Stimulated activated CD8-positive, alpha-beta memory T cell treated with anti-CD3 and anti-CD28 coated beads, Interleukin-4, amount 100 ng/mL, for 4 hours (primary cell): Measurements from ENCODE around the gene TENT5D.
"Not testable (repeated sequence)": the region's sequence is repeated elsewhere in the genome, so short reads cannot be mapped to it uniquely, and the experiment has no call there.

Experiments used
- DNase-seq, 2 donors: peaks; one replicate each; pipeline ENCODE4 v3.0.0-alpha.2; 2020; ENCODE audit warnings: low read depth in 2 of 2, low spot score in 1 of 2

TENT5D gene

DNA sequence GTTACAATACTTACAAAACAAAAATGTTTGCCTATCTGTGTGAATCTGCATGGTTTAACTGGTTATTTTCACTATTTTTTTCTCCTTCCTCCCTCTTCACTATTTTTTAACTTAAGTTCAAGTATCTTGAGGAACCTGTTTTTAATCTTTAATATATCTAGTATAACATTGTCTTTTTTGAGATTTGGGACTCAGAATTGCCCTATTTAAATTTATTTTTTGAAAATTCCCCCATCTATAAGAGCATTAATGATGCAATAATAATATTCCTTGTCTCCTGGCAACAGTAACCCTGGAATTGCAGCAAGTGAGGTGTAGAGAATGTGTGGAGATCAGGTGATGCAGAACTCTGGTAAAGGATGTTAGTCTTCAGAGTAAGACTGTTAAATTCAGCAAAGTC, at the start of gene TENT5D:
TSS of gene TENT5D (plus strand) at position 301 of the 400 bp plus-strand sequence. CDS start 22,093 bp downstream, outside the sequence.
- no peak for DNase-seq

DNA sequence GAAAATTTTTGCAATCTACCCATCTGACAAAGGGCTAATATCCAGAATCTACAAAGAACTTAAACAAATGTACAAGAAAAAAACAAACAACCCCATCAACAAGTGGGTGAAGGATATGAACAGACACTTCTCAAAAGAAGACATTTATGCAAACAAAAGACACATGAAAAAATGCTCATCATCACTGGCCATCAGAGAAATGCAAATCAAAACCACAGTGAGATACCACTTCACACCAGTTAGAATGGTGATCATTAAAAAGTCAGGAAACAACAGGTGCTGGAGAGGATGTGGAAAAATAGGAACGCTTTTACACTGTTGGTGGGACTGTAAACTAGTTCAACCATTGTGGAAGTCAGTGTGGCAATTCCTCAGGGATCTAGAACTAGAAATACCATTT, 34.6 kb upstream of the TENT5D start:
- DNase-seq, result not testable (repeated sequence)

DNA sequence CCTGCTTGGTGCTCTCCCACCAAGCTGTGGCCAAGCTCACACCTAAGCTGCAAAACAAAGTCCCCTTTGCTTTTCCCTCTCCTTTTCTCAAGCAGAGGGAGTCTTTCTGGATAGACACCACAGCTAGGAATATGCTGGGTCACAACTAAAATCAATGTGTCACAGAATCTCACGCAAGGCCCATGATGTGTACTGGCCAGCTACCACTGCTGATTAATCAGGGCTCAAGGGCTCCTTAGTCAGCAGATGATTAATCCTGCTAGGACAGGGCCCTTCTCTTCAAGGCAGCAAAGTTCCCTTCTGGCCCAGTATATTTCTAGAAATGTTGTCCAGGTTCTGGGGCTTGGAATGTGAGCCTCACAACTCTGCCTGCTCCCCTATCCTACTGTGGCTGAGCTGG, 32.0 kb upstream of the TENT5D start:
- no peak for DNase-seq

DNA sequence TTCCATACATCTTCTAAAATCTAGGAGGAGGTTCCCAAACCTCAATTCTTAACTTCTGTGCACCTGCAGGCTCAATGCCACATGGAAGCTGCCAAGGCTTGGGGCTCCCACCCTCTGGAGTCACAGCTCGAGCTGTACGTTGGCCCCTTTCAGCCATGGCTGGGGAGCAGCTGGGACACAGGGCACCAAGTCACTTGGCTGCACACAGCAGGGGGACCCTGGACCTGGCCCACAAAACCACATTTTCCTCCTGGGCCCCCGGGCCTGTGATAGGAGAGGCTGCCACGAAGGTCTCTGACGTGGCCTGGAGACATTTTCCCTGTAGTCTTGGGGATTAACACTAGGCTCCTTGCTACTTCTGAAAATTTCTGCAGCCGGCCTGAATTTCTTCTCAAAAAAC, 8.2 kb upstream of the TENT5D start:
- DNase-seq, result no peak

DNA sequence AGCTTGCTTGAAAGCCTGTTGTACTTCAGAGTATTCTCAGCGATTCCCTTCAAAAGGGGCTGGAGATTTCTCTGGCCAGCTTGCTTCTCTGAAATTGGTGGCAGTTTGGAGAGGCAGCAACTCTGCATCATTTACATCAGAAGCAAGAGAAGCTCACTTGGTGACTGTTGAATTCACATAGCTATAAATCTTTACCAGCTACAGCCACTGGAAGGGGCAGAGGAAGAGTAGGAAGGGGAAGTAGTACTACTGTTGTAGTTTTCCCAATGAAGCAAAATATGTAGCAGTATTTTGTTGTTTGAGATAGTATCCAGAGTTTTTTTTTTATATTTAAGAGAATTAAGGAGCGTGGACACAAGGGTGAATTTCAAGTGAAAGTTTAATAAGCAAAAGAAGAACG, 2.8 kb downstream of the TENT5D start:
- no peak for DNase-seq

DNA sequence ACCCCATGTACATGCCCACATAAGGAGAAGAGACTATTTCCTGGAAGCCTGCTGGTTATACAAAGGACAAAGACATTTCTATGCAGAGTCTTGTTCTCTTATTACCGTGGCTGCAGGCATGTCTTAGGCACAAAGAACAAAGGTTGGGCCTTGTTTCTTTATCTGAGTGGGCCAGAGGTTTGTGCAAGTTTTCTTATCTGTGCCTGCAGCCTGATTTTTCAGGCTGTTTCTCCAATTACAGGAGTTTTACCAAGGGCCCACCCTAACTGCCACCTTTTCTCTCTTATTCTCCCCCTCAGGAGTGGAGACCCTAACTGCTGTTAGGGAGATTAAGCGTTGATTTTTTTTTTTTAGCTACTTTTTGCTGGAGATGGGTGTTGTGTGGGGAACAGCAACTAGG, 3.5 kb downstream of the TENT5D start:
- no peak for DNase-seq

DNA sequence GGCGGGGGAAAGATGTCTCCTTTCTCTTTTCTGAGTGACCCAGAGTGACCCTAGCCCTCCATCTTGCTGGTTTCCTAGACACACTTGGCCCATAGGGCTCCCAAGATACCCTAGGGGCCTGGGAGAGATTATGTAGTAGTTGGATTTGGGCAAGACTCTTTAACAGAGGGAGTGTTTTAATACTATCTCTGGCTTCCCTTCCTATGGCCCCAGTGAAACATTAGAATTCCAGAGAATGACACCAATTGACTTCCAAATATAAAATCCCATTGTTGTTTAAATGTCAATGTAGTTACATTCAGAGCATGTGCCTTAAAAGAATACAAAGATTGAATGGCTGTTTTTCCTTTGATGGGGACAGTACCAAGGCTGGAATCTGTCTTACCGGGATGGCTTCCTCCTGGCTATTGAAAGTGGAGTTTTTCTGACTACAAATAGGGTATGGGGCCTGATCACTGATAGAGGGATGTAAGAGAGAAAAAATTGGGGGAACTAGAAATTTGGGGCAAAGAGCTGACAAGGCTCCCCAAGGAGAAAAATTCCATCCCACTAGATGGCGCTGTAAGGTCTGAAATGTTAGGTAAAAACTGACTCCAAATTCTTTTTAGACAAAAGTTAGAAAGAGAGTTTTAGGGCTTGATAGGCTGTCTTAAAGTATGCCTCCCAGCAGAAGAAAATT, 10.7 kb downstream of the TENT5D start:
- DNase-seq, result no peak

DNA sequence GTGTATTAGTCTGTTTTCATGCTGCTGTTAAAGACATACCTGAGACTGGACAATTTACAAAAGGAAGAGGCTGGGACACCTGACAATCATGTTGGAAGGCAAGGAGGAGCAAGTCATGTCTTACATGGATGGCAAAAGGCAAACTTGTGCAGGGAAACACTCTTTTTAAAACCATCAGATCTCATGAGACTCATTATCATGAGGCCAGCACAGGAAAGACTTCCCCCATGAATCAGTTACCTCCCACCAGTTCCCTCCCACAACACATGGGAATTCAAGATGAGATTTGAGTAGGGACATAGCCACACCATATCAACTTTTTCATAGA, 11.2 kb downstream of the TENT5D start:
- no peak for DNase-seq

DNA sequence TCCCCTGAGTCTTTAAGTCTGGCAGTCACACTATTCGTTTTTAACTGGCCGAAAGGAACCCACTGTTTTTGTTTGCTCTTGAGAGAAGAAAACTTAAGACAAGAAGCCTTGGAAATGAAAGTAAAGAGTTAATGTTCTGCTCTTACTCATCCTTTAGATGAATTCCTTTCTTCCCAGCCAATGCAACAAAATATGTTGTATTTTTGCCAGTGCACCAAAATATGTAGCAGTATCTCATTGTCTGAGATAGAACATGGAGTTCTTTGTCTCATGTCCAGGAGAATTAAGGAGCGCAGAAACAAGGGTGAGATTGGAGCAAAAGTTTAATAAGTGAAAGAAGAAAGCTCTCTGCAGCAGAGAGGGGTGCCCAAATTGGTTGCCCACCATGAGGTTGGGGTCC, 12.2 kb downstream of the TENT5D start:
- no peak for DNase-seq

DNA sequence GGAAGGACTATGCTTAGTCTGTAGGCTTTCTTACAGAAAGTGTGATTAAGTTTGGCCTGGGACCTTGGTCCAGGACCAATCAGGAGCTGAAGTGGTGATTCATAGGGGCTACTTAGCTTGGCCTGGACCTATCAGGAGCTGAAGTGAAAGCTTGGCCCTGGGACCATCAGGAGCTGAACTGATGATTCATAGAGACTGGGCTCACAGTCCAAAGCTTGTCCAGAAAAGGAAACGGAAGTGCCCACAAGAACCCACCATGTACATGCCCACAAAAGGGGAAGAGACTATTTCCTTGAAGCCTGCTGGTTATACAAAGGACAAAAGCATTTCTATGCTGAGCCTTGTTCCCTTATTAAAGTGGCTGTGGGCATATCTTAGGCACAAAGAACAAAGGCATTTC, 12.6 kb downstream of the TENT5D start:
- DNase-seq, result no peak

DNA sequence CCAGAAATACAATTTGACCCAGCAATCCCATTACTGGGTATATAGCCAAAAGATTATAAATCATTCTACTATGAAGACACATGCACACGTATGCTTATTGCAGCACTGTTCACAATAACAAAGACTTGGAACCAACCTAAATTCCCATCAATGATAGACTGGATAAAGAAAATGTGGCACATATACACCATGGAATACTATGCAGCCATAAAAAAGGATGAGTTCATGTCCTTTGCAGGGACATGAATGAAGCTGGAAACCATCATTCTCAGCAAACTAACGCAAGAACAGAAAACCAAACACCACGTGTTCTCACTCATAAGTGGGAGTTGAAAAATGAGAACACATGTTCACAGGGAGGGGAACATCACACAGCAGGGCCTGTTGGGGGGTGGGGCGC, 47.9 kb downstream of the TENT5D start:
- DNase-seq, result not testable (repeated sequence)

DNA sequence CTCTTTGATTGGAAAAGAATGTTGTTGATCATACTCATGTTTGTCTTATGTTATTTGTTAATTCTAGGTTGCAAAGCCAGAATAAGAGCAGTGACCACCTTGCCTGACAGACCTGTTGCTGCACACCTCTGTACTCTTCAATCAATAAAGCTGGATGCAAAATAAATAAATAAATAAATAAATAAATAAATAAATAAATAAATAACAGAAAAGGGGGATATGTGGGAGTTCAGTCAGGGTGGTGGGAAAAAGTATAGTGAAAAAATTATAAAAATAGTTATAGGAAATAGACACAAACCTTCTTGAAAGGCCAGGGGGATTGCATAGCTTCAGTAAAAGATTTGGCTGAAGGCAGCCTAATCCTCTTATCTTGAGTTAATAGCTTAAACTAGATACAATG, 51.3 kb downstream of the TENT5D start:
- DNase-seq, result no peak

DNA sequence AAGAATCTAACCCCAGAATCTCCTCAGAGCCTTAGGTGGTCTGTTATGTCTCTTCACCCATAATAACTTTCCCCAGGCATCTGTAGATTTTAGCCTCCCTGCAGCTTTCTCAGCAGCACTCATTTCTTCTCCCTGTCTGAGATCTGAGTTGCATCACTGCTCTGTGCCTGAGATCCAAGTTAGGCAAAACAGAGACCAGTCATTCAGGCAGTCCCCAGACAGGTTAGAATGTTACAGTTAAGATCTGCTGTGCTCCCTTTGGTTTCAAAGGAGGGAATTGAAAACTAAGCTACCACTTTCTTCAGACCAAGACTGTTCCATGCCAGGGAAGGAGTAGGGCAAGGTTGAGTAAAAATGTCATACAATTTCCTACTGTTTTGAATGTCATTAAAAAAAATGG, 65.3 kb downstream of the TENT5D start:
- no peak for DNase-seq

DNA sequence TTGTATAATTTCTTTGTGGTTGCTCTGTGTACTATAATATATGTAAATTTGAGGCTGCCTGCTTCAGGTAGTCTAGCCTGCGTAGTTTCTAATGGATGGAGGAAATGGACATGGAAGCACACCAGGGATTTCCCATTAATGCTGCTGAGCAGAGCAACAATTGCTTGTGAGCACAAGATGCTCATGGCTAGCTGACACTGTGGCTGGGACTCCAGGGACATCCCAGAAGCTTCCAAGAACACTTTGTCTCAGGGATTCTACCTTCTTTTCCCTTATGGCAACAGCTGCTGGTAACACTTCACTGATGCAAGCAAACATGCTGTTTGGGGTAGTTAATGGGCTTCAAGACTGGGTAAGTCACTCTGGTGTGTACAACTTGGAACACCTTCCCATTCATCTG, 66.1 kb downstream of the TENT5D start:
- DNase-seq, result no peak

DNA sequence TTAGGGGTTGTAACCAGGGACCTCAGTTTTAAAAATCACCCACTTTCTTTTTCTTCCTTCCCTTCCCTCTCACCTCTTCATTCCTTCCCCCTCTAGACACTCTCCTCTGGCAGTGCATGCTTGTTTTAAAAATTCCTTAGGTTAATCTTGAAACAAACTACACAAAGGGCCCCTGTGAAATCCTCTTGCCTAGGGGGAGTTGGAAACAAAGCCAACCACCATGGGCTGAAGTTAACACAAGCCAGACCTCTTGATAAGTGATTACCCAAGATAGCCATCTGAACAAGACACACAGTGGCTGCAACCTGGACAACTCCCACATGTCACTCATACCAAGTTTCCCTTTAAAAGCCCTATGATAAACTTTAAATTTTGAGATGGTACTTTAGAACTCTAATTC, 68.9 kb downstream of the TENT5D start:
- DNase-seq, result no peak
